ENCODE data around the gene C11orf98.
"Not testable (repeated sequence)": the region's sequence is repeated elsewhere in the genome, so short reads cannot be mapped to it uniquely, and the experiment has no call there.

The C11orf98 gene

GRCh38 chr11:62682518-62682917, 17.5 kb upstream of the C11orf98 start:
- no peak for DNase-seq (ENCODE audit: low spot score)

- peak; percentile 57 for DNase-seq (ENCODE audit: low spot score)
Observed at GRCh38 chr11:62680825-62681240, 15.8 kb upstream of the C11orf98 start.

- peak; percentile 86 for DNase-seq (ENCODE audit: low spot score)
Observed at GRCh38 chr11:62678770-62679696, 14.0 kb upstream of the C11orf98 start, which contains the start of gene UBXN1. TSS of gene UBXN1 (minus strand) at chr11:62679073. CDS start at chr11:62678923, 150 bp downstream.

GRCh38 chr11:62678433-62678769, 13.4 kb upstream of the C11orf98 start:
- no peak for DNase-seq (ENCODE audit: low spot score)

- no peak for DNase-seq (ENCODE audit: low spot score)
Observed at GRCh38 chr11:62677714-62678113, 12.7 kb upstream of the C11orf98 start.

- DNase-seq (ENCODE audit: low spot score) = no peak
Observed at GRCh38 chr11:62677156-62677555, 12.1 kb upstream of the C11orf98 start.

- DNase-seq (ENCODE audit: low spot score) = no peak
Observed at GRCh38 chr11:62676698-62677097, 11.7 kb upstream of the C11orf98 start.

GRCh38 chr11:62675415-62675814, 10.4 kb upstream of the C11orf98 start:
- DNase-seq (ENCODE audit: low spot score) = not testable (repeated sequence)

GRCh38 chr11:62673196-62673525, 8.2 kb upstream of the C11orf98 start:
- no peak for DNase-seq (ENCODE audit: low spot score)

GRCh38 chr11:62671608-62672389, 6.8 kb upstream of the C11orf98 start, which contains the start of the genes LBHD1 and UQCC3:
TSS of gene LBHD1 (minus strand) at chr11:62672267. CDS start at chr11:62670031, 2,236 bp downstream.
TSS of gene UQCC3 (plus strand) at chr11:62671673. CDS start at chr11:62671746, 73 bp downstream.
- DNase-seq (ENCODE audit: low spot score) = peak; percentile 84

GRCh38 chr11:62671236-62671607, 6.2 kb upstream of the C11orf98 start:
- DNase-seq (ENCODE audit: low spot score) = no peak

GRCh38 chr11:62669420-62670161, 4.6 kb upstream of the C11orf98 start:
- DNase-seq (ENCODE audit: low spot score) = no peak

GRCh38 chr11:62667460-62667859, 2.5 kb upstream of the C11orf98 start:
- no peak for DNase-seq (ENCODE audit: low spot score)

GRCh38 chr11:62666259-62666926, 1.4 kb upstream of the C11orf98 start:
- no peak for DNase-seq (ENCODE audit: low spot score)

- DNase-seq (ENCODE audit: low spot score) = peak; percentile 75
Observed at GRCh38 chr11:62665599-62666258, 719 bp upstream of the C11orf98 start.

GRCh38 chr11:62664405-62665074, 470 bp downstream of the C11orf98 start:
- DNase-seq (ENCODE audit: low spot score) = peak; percentile 54

- DNase-seq (ENCODE audit: low spot score) = no peak
Observed at GRCh38 chr11:62656796-62657429, 8.1 kb downstream of the C11orf98 start.

GRCh38 chr11:62654297-62654696, 10.7 kb downstream of the C11orf98 start:
- no peak for DNase-seq (ENCODE audit: low spot score)

GRCh38 chr11:62652161-62653006, 12.6 kb downstream of the C11orf98 start:
- DNase-seq (ENCODE audit: low spot score) = peak; percentile 77

All from CD4-positive, alpha-beta T cell treated with Interleukin-2 at 100 ng/mL for 4 hours (primary cell).